Activated naive CD4-positive, alpha-beta T cell treated with anti-CD3 and anti-CD28 coated beads, Interleukin-2, amount 50 U/mL, for 16 hours (primary cell): ENCODE results near the gene PPM1H.
"Not testable (repeated sequence)": the region's sequence is repeated elsewhere in the genome, so short reads cannot be mapped to it uniquely, and the experiment has no call there.

Experiments used
- DNase-seq: peaks from one replicate; pipeline ENCODE4 v3.0.0-alpha.2; 2020

Gene PPM1H

GRCh38 chr12:62761658-62762057, 173.3 kb downstream of the PPM1H start:
- DNase-seq = no peak

GRCh38 chr12:62760779-62761178, 174.2 kb downstream of the PPM1H start:
- DNase-seq = no peak

- DNase-seq = not testable (repeated sequence)
Observed at GRCh38 chr12:62760341-62760740, 174.6 kb downstream of the PPM1H start.

- DNase-seq = no peak
Observed at GRCh38 chr12:62758216-62758615, 176.7 kb downstream of the PPM1H start.

GRCh38 chr12:62757048-62757447, 177.9 kb downstream of the PPM1H start:
- DNase-seq = no peak

GRCh38 chr12:62754706-62755105, 180.2 kb downstream of the PPM1H start:
- no peak for DNase-seq

- no peak for DNase-seq
Observed at GRCh38 chr12:62751810-62752155, 183.2 kb downstream of the PPM1H start.

GRCh38 chr12:62750941-62751809, 183.8 kb downstream of the PPM1H start:
- no peak for DNase-seq

GRCh38 chr12:62749586-62749985, 185.4 kb downstream of the PPM1H start:
- no peak for DNase-seq

- no peak for DNase-seq
Observed at GRCh38 chr12:62748941-62749468, 185.9 kb downstream of the PPM1H start.

GRCh38 chr12:62744551-62744950, 190.4 kb downstream of the PPM1H start:
- no peak for DNase-seq

- no peak for DNase-seq
Observed at GRCh38 chr12:62739266-62740015, 195.5 kb downstream of the PPM1H start.

GRCh38 chr12:62738616-62739015, 196.3 kb downstream of the PPM1H start:
- DNase-seq = no peak

GRCh38 chr12:62738105-62738504, 196.8 kb downstream of the PPM1H start:
- no peak for DNase-seq

- DNase-seq = no peak
Observed at GRCh38 chr12:62737615-62738014, 197.3 kb downstream of the PPM1H start.

GRCh38 chr12:62737188-62737587, 197.8 kb downstream of the PPM1H start:
- DNase-seq = no peak

- no peak for DNase-seq
Observed at GRCh38 chr12:62736596-62736995, 198.4 kb downstream of the PPM1H start.

GRCh38 chr12:62732861-62733427, 202.0 kb downstream of the PPM1H start:
- no peak for DNase-seq

- DNase-seq = no peak
Observed at GRCh38 chr12:62731055-62731820, 203.7 kb downstream of the PPM1H start.

GRCh38 chr12:62730649-62731048, 204.3 kb downstream of the PPM1H start:
- no peak for DNase-seq

GRCh38 chr12:62729579-62730544, 205.1 kb downstream of the PPM1H start:
- DNase-seq = not testable (repeated sequence)

GRCh38 chr12:62728741-62729140, 206.2 kb downstream of the PPM1H start:
- no peak for DNase-seq
